ENCODE measurements around the gene TESK1.

- TF ChIP-seq CTCF (IDR thresholded peaks at IDR 0.05; ENCODE audit: insufficient read depth, low read length), result no peak
- TF ChIP-seq, protein P1, sequence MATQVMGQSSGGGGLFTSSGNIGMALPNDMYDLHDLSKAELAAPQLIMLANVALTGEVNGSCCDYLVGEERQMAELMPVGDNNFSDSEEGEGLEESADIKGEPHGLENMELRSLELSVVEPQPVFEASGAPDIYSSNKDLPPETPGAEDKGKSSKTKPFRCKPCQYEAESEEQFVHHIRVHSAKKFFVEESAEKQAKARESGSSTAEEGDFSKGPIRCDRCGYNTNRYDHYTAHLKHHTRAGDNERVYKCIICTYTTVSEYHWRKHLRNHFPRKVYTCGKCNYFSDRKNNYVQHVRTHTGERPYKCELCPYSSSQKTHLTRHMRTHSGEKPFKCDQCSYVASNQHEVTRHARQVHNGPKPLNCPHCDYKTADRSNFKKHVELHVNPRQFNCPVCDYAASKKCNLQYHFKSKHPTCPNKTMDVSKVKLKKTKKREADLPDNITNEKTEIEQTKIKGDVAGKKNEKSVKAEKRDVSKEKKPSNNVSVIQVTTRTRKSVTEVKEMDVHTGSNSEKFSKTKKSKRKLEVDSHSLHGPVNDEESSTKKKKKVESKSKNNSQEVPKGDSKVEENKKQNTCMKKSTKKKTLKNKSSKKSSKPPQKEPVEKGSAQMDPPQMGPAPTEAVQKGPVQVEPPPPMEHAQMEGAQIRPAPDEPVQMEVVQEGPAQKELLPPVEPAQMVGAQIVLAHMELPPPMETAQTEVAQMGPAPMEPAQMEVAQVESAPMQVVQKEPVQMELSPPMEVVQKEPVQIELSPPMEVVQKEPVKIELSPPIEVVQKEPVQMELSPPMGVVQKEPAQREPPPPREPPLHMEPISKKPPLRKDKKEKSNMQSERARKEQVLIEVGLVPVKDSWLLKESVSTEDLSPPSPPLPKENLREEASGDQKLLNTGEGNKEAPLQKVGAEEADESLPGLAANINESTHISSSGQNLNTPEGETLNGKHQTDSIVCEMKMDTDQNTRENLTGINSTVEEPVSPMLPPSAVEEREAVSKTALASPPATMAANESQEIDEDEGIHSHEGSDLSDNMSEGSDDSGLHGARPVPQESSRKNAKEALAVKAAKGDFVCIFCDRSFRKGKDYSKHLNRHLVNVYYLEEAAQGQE (IDR thresholded peaks at IDR 0.05; ENCODE audit: insufficient replicate concordance, low read depth), result no peak
These were observed 43.4 kb upstream of the TESK1 start for GRCh38 chr9:35561468-35562261.
